K562 (cell line): ENCODE measurements around the gene TAF12. TPM values are rescaled to one million over a fixed set of nuclear protein-coding genes. Genes with fewer than 3 reads are reported as not detected.

Experiments
- BACH1 ChIP-seq: fragments of 200-800 bp; sonication (Bioruptor generic); IDR thresholded peaks from 2 replicates; pipeline ENCODE4 v1.6.1; 2016; ENCODE audit warnings: missing genetic modification characterization, missing compliant biosample characterization
- BRF1 ChIP-seq: IDR thresholded peaks from 3 replicates; pipeline ENCODE4 v1.6.1; 2011; ENCODE audit warnings: borderline replicate concordance, mild to moderate bottlenecking; ENCODE audit not compliant: insufficient read length; ENCODE audit errors: extremely low read depth
- CHD2 ChIP-seq: IDR thresholded peaks from 2 replicates; pipeline ENCODE4 v1.6.1; 2011; ENCODE audit warnings: low read depth, low read length
- JUN ChIP-seq, 2 experiments: sonication (generic) in 1 of 2; formaldehyde crosslinking in 1 of 2; IDR thresholded peaks; 2 replicates each; pipeline versions ENCODE4 v1.6.1 to v1.8.0; 2012 to 2022; ENCODE audit warnings: borderline replicate concordance in 2 of 2, mild to moderate bottlenecking in 2 of 2, improper control_type of control experiment in 1 of 2, low read depth in 1 of 2, low read length in 1 of 2, missing genetic modification reagents in 1 of 2
- KDM2B ChIP-seq: fragments of 250-450 bp; sonication (Bioruptor Pico); IDR thresholded peaks from 2 replicates; pipeline ENCODE4 v1.8.0; 2021; ENCODE audit warnings: mild to moderate bottlenecking, moderate library complexity
- LCOR ChIP-seq: sonication (generic); formaldehyde crosslinking; IDR thresholded peaks from 2 replicates; pipeline ENCODE4 v1.8.0; 2022; ENCODE audit warnings: mild to moderate bottlenecking, missing genetic modification reagents
- MTA2 ChIP-seq: fragments of 450-650 bp; IDR thresholded peaks from 2 replicates; pipeline ENCODE4 v1.6.1; 2016; ENCODE audit warnings: low read depth
- NEUROD1 ChIP-seq: fragments of 150-350 bp; IDR thresholded peaks from 2 replicates; pipeline ENCODE4 v1.6.1; 2014; ENCODE audit warnings: borderline replicate concordance, low read length, low read depth; ENCODE audit not compliant: partially characterized antibody
- NFE2L1 ChIP-seq: fragments of 450-650 bp; IDR thresholded peaks from 2 replicates; pipeline ENCODE4 v1.6.1; 2016; ENCODE audit warnings: missing genetic modification characterization, low read depth, mild to moderate bottlenecking, missing compliant biosample characterization, moderate library complexity, borderline replicate concordance
- NRF1 ChIP-seq, 2 experiments: fragments of 450-650 bp; IDR thresholded peaks in 1 of 2; conservative IDR thresholded peaks in 1 of 2; 2 replicates each; pipeline ENCODE4 v1.6.1; 2014; ENCODE audit warnings: mild to moderate bottlenecking in 2 of 2
- PHF21A ChIP-seq: fragments of 450-650 bp; IDR thresholded peaks from 2 replicates; pipeline ENCODE4 v1.6.1; 2017; ENCODE audit warnings: low read depth, borderline replicate concordance
- TARDBP ChIP-seq: fragments of 450-650 bp; IDR thresholded peaks from 2 replicates; pipeline ENCODE4 v1.6.1; 2016
- THRA ChIP-seq: fragments of 450-650 bp; IDR thresholded peaks from 2 replicates; pipeline ENCODE4 v1.6.1; 2017; ENCODE audit warnings: mild to moderate bottlenecking, moderate library complexity
- XRCC3 ChIP-seq: fragments of 450-650 bp; IDR thresholded peaks from 2 replicates; pipeline ENCODE4 v1.6.1; 2017; ENCODE audit warnings: mild to moderate bottlenecking, moderate library complexity
- ZBED1 ChIP-seq: IDR thresholded peaks from 2 replicates; pipeline ENCODE4 v1.6.1; 2014
- ZNF318 ChIP-seq, 2 experiments: fragments of 450-650 bp; IDR thresholded peaks; 2 replicates each; pipeline ENCODE4 v1.6.1; 2016; ENCODE audit warnings: mild to moderate bottlenecking in 2 of 2, borderline replicate concordance in 1 of 2, low read depth in 1 of 2, moderate library complexity in 1 of 2
- ZNF408 ChIP-seq: fragments of 250-450 bp; sonication (Bioruptor Pico); IDR thresholded peaks from 2 replicates; pipeline ENCODE4 v1.4.0; 2020; ENCODE audit warnings: low read depth, mild to moderate bottlenecking, moderate library complexity
- ZNF707 ChIP-seq: fragments of 250-450 bp; sonication (Bioruptor Pico); conservative IDR thresholded peaks from 2 replicates; pipeline ENCODE4 v1.8.0; 2022; ENCODE audit warnings: inconsistent platforms, mild to moderate bottlenecking, moderate library complexity
- polyA plus RNA-seq, 8 experiments: library from polyadenylated mRNA; depleted of rRNA in 4 of 8; stranded (reverse) in 5 of 8; unstranded in 3 of 8; fragments of >200 nt; fragmentation: Nextera tagmentation in 2 of 8; fragmentation: Illumina TruSeq in 1 of 8; extraction: Ambion mirVana in 2 of 8; extraction: Trizol in 1 of 8; gene quantifications; 2 replicates each; pipeline versions ENCODE4 v1.2.1 to v1.2.3, GENCODE V29; 2011 to 2014; ENCODE audit warnings: inconsistent platforms in 1 of 8, missing spikeins in 1 of 8
- total RNA-seq, 7 experiments: library from RNA; depleted of rRNA in 6 of 7; stranded (reverse); fragments of >200 nt in 6 of 7; fragmentation: Illumina TruSeq in 2 of 7; extraction: Trizol in 2 of 7; gene quantifications; 2 replicates each; pipeline versions ENCODE4 v1.2.1 to v1.2.3, GENCODE V29; 2011 to 2021; ENCODE audit warnings: low replicate concordance in 1 of 7

Gene TAF12
- total and polyA plus RNA-seq, 9 of the 15 experiments (the other 6 are each of a cell fraction or from before 2014, with no cell fraction given): 31.6 to 89.0 (median 50.5) TPM

- TF ChIP-seq ZNF318 (IDR thresholded peaks at IDR 0.05; ENCODE audit: borderline replicate concordance in 1 of 2, low read depth in 1 of 2): 0 out of 4 replicates have a peak, but pooled peaks of 1 of the 2 experiments have one; percentile 11
- TF ChIP-seq PHF21A: peak; percentile 24; the same call in 1 of the 2 replicates
- TF ChIP-seq MTA2: no peak
- no peak for TF ChIP-seq ZNF707 (CRISPR knock-in tag)
- TF ChIP-seq BRF1: no peak
- TF ChIP-seq NEUROD1: peak; percentile 79
- TF ChIP-seq JUN (IDR thresholded peaks at IDR 0.05; ENCODE audit: borderline replicate concordance, low read depth, low read length): peak; percentile 85; the same call in 1 of the 2 replicates
- peak; percentile 92; the same call in 1 of the 2 replicates for TF ChIP-seq JUN (CRISPR knock-in tag; IDR thresholded peaks at IDR 0.05; ENCODE audit: borderline replicate concordance)
- no peak for TF ChIP-seq ZBED1
- TF ChIP-seq KDM2B (CRISPR knock-in tag): no peak; the same call in 1 of the 2 replicates
- TF ChIP-seq LCOR (CRISPR knock-in tag): peak; percentile 72
- 0 out of 2 replicates have a peak, but pooled peaks have one; percentile 65 for TF ChIP-seq TARDBP
- TF ChIP-seq CHD2: peak; percentile 40; the same call in 1 of the 2 replicates
- no peak for TF ChIP-seq THRA
- no peak for TF ChIP-seq NFE2L1 (tag)
- TF ChIP-seq NRF1 (conservative IDR thresholded peaks at IDR 0.05 in 1 of 2, IDR thresholded peaks at IDR 0.05 in 1 of 2): peak; percentile 96 to 97
- peak; percentile 78; the same call in 1 of the 2 replicates for TF ChIP-seq BACH1 (tag)
- TF ChIP-seq XRCC3: no peak
- no peak for TF ChIP-seq ZNF408 (CRISPR knock-in tag)
Observed at GRCh38 chr1:28642847-28643635, at the start of gene TAF12 (continued).
